Stimulated activated CD4-positive, alpha-beta T cell treated with anti-CD3 and anti-CD28 coated beads, Interleukin-12 subunit alpha, Interleukin-12 subunit beta, amount 100 ng/mL, for 24 hours (primary cell): Measurements from ENCODE around the gene WNK4.
A peak's percentile ranks its signal among the peaks of the same experiment; 100 is the strongest.

Source experiments
- DNase-seq, 2 experiments: peaks; one replicate each; pipeline ENCODE4 v3.0.0-alpha.2; 2020; ENCODE audit warnings: low read depth in 2 of 2

The WNK4 gene

DNA sequence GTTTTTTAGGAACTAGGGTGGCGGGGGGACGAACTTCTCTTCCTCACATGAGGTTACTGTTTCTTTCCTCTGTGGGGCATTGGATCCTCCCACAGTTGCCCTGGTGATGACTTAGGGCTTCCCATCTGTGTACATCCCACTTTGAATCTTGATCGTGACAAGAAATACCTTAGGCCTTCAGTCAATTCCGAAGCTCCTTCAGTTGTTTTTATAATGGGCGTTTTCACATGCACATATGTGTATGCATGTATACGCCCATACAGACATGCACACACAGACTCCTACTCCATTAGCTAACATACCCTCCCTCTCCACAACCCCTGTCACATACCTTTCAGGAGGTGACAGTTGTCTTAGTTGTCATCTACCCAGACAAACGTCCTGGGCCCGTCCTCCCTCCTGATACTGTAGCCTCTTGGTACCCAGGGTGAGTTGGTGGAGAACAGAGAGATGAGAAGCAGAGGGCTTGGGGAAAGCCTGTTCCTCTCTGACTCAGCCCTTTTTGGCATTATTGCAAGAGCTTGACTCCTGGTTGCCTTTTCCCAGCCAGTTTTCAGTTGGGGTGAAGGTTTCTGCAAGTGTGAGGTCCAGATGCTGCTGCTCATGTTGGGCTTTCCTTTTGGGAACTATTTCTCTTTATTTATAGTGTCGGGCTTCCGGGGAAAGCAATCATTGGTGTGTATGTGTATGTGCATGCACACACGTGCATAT lies 61.7 kb downstream of the WNK4 start:
- DNase-seq, result no peak

GRCh38 chr17:42843358-42843934 lies 63.0 kb downstream of the WNK4 start:
- DNase-seq, result no peak

GRCh38 chr17:42844271-42844670 lies 63.9 kb downstream of the WNK4 start, which contains the start of gene AOC2:
TSS of gene AOC2 (plus strand) at chr17:42844580. CDS start at chr17:42844627, 47 bp downstream.
- no peak for DNase-seq

GRCh38 chr17:42844761-42845555 lies 64.5 kb downstream of the WNK4 start:
- no peak for DNase-seq

DNA sequence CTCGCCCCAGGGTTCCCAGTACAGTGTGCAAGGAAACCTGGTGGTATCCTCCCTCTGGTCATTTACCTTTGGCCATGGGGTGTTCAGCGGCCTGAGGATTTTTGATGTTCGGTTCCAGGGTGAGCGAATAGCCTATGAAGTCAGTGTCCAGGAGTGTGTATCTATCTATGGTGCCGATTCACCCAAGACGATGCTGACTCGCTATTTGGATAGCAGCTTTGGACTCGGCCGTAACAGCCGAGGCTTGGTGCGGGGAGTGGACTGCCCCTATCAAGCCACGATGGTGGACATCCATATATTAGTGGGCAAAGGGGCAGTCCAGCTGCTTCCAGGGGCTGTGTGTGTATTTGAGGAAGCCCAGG lies 65.1 kb downstream of the WNK4 start:
- DNase-seq, result no peak

GRCh38 chr17:42845918-42846593 lies 65.6 kb downstream of the WNK4 start:
- DNase-seq, result peak in 1 of 2 experiments; percentile 36
